ENCODE data around the gene HCK. TPM values are rescaled to one million over a fixed set of nuclear protein-coding genes. Genes with fewer than 3 reads are reported as not detected.

Gene HCK
- total RNA-seq, 1 donor from 2014 or later: not detected

DNA sequence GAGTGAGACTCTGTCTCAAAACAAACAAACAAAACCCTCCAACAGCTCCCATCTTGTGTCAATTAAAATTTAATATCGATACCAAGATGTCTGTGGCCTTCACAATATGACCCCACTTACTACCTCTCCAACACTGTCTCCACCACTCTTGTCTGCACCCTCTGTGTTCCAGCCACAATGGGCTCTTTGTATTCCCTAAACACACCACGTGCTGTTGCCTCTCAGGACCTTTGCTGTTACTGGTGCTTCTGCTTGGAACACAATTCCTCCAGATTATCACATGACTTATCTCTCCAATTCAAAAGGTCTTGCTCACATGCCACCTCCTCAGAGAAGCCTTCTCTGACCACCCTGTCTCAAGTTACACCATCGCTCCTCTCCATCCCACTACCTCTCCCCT is 6.0 kb upstream of the HCK start:
- H3K27me3 Mint-ChIP-seq: peaks cover 69% of the 10 kb centered on the region

DNA sequence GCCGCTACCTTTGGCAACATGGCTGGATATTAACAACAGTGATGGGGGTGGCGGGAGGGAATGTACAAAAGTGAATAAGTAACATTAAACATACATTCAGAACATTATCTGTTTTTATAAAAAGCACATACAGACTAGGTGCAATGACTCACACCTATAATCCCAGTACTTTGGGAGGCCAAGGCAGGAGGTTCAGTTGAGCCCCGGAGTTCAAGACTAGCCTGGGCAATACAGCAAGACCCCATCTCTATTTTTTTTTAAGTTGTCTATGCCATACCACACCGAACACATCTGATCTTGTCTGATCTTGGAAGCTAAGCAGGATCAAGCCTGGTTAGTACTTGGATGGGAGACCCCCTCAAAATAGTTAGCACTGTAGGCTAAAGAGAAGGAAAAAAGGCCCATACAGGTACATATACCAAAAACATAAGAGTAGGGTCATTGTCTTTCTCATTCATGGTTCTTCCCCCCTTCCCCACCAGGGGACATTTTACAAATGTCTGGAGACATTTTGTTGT is 1.7 kb upstream of the HCK start:
- H3K36me3 Mint-ChIP-seq (ENCODE audit: insufficient read depth): no peaks in the 10 kb centered on the region
- no peaks in the 10 kb centered on the region for H3K9me3 Mint-ChIP-seq (ENCODE audit: low read depth)
- peaks cover 74% of the 10 kb centered on the region for H3K27me3 Mint-ChIP-seq
- H3K4me1 Mint-ChIP-seq (ENCODE audit: low read depth): peaks cover 2% of the 10 kb centered on the region
- no peak overlapping the region for H3K4me3 Mint-ChIP-seq (ENCODE audit: low read depth)
- DNase-seq (ENCODE audit: low spot score, unreplicated experiment): no peak
- no peak overlapping the region for H3K27ac Mint-ChIP-seq
- TF ChIP-seq, protein P1, sequence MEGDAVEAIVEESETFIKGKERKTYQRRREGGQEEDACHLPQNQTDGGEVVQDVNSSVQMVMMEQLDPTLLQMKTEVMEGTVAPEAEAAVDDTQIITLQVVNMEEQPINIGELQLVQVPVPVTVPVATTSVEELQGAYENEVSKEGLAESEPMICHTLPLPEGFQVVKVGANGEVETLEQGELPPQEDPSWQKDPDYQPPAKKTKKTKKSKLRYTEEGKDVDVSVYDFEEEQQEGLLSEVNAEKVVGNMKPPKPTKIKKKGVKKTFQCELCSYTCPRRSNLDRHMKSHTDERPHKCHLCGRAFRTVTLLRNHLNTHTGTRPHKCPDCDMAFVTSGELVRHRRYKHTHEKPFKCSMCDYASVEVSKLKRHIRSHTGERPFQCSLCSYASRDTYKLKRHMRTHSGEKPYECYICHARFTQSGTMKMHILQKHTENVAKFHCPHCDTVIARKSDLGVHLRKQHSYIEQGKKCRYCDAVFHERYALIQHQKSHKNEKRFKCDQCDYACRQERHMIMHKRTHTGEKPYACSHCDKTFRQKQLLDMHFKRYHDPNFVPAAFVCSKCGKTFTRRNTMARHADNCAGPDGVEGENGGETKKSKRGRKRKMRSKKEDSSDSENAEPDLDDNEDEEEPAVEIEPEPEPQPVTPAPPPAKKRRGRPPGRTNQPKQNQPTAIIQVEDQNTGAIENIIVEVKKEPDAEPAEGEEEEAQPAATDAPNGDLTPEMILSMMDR (IDR thresholded peaks at IDR 0.05; ENCODE audit: unreplicated experiment): no peak

More for the DNA sequence above, 6.0 kb upstream of the HCK start:
- no peak for DNase-seq (ENCODE audit: low spot score, unreplicated experiment)
- TF ChIP-seq, protein P1 (IDR thresholded peaks at IDR 0.05; ENCODE audit: unreplicated experiment): no peak
- H3K36me3 Mint-ChIP-seq (ENCODE audit: insufficient read depth): no peaks in the 10 kb centered on the region
- H3K4me1 Mint-ChIP-seq (ENCODE audit: low read depth): no peaks in the 10 kb centered on the region
- H3K27ac Mint-ChIP-seq: no peak overlapping the region
- H3K9me3 Mint-ChIP-seq (ENCODE audit: low read depth): no peaks in the 10 kb centered on the region
- H3K4me3 Mint-ChIP-seq (ENCODE audit: low read depth): no peak overlapping the region

DNA sequence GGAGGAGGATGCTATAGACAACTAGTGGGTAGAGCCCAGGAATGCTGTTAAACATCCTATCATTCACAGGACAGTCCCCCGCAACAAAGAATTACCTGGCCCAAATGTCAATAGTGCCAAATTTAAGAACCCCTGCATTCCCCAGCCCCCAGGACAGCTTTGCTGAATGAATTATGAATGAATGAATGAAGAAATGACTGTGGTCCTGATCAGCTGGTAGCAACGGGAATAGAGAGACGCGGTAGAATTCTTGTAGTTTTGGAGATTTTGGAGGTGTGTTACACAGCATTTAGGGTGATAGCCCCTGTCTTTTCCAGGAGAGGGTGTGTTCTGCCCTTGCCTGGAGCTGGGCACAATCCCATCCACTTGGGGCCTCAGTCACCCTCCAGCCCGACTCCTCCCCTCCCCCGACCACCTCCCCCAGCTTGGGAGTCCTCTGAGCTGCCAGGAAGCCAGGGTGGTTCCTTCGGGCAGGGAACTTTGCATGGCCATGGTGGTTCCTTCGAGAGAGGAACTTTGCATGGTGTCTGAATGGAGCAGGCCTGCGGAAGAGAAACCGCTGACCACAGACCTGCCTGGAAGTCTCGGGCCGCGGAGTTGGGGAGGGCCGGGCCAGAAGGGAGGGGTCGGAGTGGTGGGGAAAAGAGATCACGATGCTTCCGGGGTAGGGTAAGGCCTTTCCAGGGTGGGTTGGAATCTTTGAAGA is 1.0 kb upstream of the HCK start:
- peaks cover 2% of the 10 kb centered on the region for H3K4me1 Mint-ChIP-seq (ENCODE audit: low read depth)
- H3K36me3 Mint-ChIP-seq (ENCODE audit: insufficient read depth): no peaks in the 10 kb centered on the region
- DNase-seq (ENCODE audit: low spot score, unreplicated experiment): no peak
- H3K4me3 Mint-ChIP-seq (ENCODE audit: low read depth): no peak overlapping the region
- H3K9me3 Mint-ChIP-seq (ENCODE audit: low read depth): no peaks in the 10 kb centered on the region
- H3K27ac Mint-ChIP-seq: no peak overlapping the region
- H3K27me3 Mint-ChIP-seq: peaks cover 73% of the 10 kb centered on the region
- TF ChIP-seq, protein P1 (IDR thresholded peaks at IDR 0.05; ENCODE audit: unreplicated experiment): no peak

DNA sequence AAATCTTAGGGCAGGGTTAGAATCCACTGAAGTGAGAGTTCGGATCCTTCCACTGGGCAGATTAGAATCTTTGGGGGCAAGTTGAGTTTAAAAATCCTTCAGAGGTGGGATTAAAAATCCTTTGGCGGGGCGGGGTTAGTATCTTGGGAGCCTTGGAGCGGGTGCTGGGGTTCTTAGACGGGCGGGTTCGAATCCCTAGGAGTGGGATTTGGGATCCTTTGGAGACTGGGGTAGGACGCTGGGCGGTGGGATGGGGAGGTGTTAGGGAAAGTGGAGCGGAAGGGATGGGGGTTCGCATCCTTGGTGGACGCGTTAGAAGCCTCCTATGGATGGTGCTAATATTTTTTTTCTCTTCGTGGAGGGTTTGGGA is 337 bp upstream of the HCK start:
- Mint-ChIP-seq H3K36me3 (ENCODE audit: insufficient read depth) (no peaks in the 10 kb centered on the region), H3K27ac (no peak overlapping the region), H3K4me3 (ENCODE audit: low read depth) (no peak overlapping the region), H3K9me3 (ENCODE audit: low read depth) (no peaks in the 10 kb centered on the region), H3K4me1 (ENCODE audit: low read depth) (peaks cover 2% of the 10 kb centered on the region), H3K27me3 (peaks cover 71% of the 10 kb centered on the region)
- no peak for DNase-seq (ENCODE audit: low spot score, unreplicated experiment)
- TF ChIP-seq, protein P1 (IDR thresholded peaks at IDR 0.05; ENCODE audit: unreplicated experiment): no peak

DNA sequence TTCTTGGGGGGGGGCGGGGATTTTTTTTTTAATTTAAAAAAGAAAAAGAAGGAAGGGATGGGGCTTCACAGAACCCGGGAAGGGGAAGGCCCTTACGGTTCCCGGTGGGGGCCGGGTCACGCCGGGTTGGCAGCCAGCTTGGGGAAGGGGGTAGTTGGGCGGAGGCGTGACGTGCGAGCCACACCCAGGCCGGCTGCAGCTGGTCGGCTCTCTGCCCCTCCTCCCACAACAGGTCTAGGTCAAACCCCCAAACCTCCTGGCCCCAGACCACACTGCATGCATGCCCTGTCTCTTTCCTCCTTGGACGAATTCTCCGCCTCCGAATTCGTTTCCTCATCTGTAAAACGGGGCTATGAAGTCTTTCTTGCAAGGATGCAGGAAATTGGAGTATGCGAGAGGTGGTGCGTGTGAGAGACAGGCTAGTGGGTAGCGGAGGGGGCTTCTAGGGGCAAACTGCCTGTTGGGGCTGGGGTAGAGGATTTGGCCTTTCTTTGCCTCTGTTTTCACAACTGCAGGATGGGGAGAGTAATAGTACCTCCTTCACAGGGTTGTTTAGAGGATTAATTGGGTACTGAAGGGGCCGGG is 828 bp downstream of the HCK start:
- Mint-ChIP-seq H3K4me3 (ENCODE audit: low read depth) (no peak overlapping the region), H3K36me3 (ENCODE audit: insufficient read depth) (no peaks in the 10 kb centered on the region), H3K27me3 (peaks cover 78% of the 10 kb centered on the region)

More for the DNA sequence above, 828 bp downstream of the HCK start:
- H3K9me3 Mint-ChIP-seq (ENCODE audit: low read depth): no peaks in the 10 kb centered on the region
- TF ChIP-seq, protein P1 (IDR thresholded peaks at IDR 0.05; ENCODE audit: unreplicated experiment): no peak
- DNase-seq (ENCODE audit: low spot score, unreplicated experiment): no peak
- H3K27ac Mint-ChIP-seq: no peak overlapping the region
- peaks cover 2% of the 10 kb centered on the region for H3K4me1 Mint-ChIP-seq (ENCODE audit: low read depth)
